ENCODE results near the gene RPTOR. TPM values are rescaled to one million over a fixed set of nuclear protein-coding genes. Genes with fewer than 3 reads are reported as not detected.

The RPTOR gene
- total RNA-seq, 1 experiment from 2014 or later = 46.2 TPM

DNA sequence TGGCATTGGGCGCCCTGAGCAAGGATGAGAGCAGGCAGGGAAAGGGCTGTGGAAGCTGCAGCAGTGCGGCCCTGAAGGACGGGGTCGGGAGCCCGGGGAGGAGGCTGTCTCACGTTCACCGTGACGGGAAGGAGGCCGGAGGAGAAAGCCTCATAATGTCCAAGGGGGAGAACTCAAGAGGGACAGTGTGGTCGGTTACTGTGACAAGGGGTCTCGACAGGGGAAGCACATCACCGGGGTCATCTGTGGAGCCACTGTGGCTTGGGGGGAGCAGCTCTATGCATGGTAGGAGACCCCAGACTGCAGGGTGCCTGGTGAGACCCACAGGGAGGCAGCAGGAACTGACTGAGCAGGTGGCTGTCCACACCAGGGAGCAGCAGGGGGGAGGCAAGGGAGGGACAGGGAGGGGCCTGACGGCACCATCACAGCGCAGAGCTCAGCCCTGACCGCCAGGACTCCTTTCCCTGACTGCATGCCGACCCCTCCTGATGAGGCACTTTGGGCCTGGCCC lies 292.4 kb downstream of the RPTOR start:
- TF ChIP-seq EZH2 (IDR thresholded peaks at IDR 0.05; ENCODE audit: low read length, unreplicated experiment) (no peak), EZH2phosphoT487 (IDR thresholded peaks at IDR 0.05; ENCODE audit: borderline replicate concordance, low read length) (no peak)
- TF ChIP-seq, protein P1, sequence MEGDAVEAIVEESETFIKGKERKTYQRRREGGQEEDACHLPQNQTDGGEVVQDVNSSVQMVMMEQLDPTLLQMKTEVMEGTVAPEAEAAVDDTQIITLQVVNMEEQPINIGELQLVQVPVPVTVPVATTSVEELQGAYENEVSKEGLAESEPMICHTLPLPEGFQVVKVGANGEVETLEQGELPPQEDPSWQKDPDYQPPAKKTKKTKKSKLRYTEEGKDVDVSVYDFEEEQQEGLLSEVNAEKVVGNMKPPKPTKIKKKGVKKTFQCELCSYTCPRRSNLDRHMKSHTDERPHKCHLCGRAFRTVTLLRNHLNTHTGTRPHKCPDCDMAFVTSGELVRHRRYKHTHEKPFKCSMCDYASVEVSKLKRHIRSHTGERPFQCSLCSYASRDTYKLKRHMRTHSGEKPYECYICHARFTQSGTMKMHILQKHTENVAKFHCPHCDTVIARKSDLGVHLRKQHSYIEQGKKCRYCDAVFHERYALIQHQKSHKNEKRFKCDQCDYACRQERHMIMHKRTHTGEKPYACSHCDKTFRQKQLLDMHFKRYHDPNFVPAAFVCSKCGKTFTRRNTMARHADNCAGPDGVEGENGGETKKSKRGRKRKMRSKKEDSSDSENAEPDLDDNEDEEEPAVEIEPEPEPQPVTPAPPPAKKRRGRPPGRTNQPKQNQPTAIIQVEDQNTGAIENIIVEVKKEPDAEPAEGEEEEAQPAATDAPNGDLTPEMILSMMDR (conservative IDR thresholded peaks at IDR 0.05; ENCODE audit: low read depth, low read length) = no peak
- Histone ChIP-seq H3K79me2 (ENCODE audit: low read length) (no peaks in the 10 kb centered on the region), H3K36me3 (ENCODE audit: low read depth, low read length) (no peaks in the 10 kb centered on the region), H3K9ac (ENCODE audit: low read length) (no peak overlapping the region), H3F3A (ENCODE audit: low read length, unreplicated experiment) (peaks cover 5% of the 10 kb centered on the region), H3K27me3 (ENCODE audit: low read length) (no peaks in the 10 kb centered on the region), H2AFZ (ENCODE audit: low read length) (no peak overlapping the region), H3K4me2 (ENCODE audit: low read length) (no peak overlapping the region), H3K9me2 (replicated peaks; ENCODE audit: low read length) (no peaks in the 10 kb centered on the region), H3K9me3 (ENCODE audit: low read length) (no peaks in the 10 kb centered on the region), H3K4me1 (ENCODE audit: insufficient read depth, low read length) (peaks cover 14% of the 10 kb centered on the region), H4K20me1 (ENCODE audit: low read length) (no peaks in the 10 kb centered on the region), H3K4me3 (ENCODE audit: low read length) (no peak overlapping the region), H3K27ac (ENCODE audit: low read length) (no peak overlapping the region)
- DNase-seq (no peak), ATAC-seq (no peak)
- intact Hi-C loops (cut with micrococcal nuclease) = no loop called here
- ChIA-PET POLR2A (ENCODE audit: unreplicated experiment) (no interaction called here), CTCF (no interaction called here)
- BruUV-seq (replicated peaks) = no TSS peak

DNA sequence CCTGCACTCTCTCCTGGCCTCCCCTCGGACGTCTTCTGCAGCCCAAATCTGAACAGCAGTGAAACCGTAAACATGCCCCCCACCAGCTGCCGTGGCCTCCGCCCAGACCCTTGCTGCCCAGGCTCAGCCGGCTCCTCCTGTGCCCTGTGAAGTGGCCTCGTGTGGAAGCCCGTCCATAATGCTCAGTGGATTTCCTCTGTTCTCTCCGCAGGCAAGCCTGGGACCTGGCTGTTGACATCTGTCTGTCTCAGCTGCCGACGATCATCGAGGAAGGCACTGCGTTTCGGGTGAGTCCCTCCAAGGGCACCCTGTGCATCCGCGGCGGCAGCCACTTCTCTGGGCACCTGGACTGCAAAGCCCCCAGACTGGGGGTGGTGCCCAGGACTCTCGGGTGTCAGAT lies 293.1 kb downstream of the RPTOR start:
- Histone ChIP-seq H3K9ac (ENCODE audit: low read length) (no peak overlapping the region), H4K20me1 (ENCODE audit: low read length) (no peaks in the 10 kb centered on the region), H3K27me3 (ENCODE audit: low read length) (no peaks in the 10 kb centered on the region), H3K4me1 (ENCODE audit: insufficient read depth, low read length) (peaks cover 8% of the 10 kb centered on the region), H2AFZ (ENCODE audit: low read length) (no peak overlapping the region), H3K4me2 (ENCODE audit: low read length) (no peak overlapping the region), H3K79me2 (ENCODE audit: low read length) (no peaks in the 10 kb centered on the region), H3K36me3 (ENCODE audit: low read depth, low read length) (no peaks in the 10 kb centered on the region), H3K4me3 (ENCODE audit: low read length) (no peak overlapping the region), H3K9me2 (replicated peaks; ENCODE audit: low read length) (no peaks in the 10 kb centered on the region), H3F3A (ENCODE audit: low read length, unreplicated experiment) (peaks cover 1% of the 10 kb centered on the region), H3K27ac (ENCODE audit: low read length) (no peak overlapping the region), H3K9me3 (ENCODE audit: low read length) (no peaks in the 10 kb centered on the region)
- POLR2A ChIA-PET (ENCODE audit: unreplicated experiment) = no interaction called here
- ATAC-seq (no peak), DNase-seq (no peak)
- BruUV-seq (replicated peaks) = no TSS peak
- CTCF ChIA-PET = no interaction called here
- TF ChIP-seq, protein P1 (conservative IDR thresholded peaks at IDR 0.05; ENCODE audit: low read depth, low read length) = no peak
- no peak for TF ChIP-seq EZH2phosphoT487 (IDR thresholded peaks at IDR 0.05; ENCODE audit: borderline replicate concordance, low read length)
- no peak for TF ChIP-seq EZH2 (IDR thresholded peaks at IDR 0.05; ENCODE audit: low read length, unreplicated experiment)
- intact Hi-C loops (cut with micrococcal nuclease) = no loop called here

DNA sequence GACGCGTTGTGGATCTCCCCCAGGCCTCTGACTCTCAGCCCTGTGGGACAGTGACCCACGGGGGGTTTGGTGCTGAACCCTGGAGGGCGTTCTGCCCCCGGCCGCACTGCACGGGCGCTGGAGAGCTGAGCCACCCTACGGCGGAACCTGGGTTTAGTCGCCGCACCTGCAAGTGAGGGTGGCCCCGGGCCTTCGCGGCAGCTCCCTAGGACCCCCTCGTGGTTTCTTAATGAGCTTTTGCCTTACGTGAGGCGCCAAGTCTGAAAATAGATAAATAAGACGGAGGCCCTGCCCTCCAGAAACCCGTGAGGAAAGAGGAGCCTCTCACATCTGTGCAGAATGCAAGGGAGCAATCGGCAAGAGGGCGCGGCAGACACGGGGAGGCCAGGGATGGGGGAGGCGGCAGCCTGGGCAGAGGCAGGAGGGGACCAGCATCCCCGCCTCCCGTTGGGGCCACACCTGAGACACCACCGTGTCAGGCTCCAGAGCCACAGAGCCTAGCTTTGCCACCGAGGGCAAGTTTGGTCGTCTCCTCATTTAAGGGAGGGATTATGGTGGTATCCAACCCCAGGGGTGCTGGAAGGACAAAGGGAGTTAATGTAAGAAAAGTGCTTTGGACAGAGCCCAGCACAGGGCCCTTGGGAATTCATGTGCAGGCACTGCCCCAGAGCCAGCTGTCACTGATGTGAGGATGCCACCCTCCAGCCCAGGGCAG lies 293.8 kb downstream of the RPTOR start:
- Histone ChIP-seq H4K20me1 (ENCODE audit: low read length) (no peaks in the 10 kb centered on the region), H3K79me2 (ENCODE audit: low read length) (no peaks in the 10 kb centered on the region), H3F3A (ENCODE audit: low read length, unreplicated experiment) (no peaks in the 10 kb centered on the region), H3K27me3 (ENCODE audit: low read length) (no peaks in the 10 kb centered on the region), H2AFZ (ENCODE audit: low read length) (no peak overlapping the region), H3K9ac (ENCODE audit: low read length) (no peak overlapping the region), H3K4me2 (ENCODE audit: low read length) (no peak overlapping the region), H3K9me2 (replicated peaks; ENCODE audit: low read length) (no peaks in the 10 kb centered on the region), H3K36me3 (ENCODE audit: low read depth, low read length) (no peaks in the 10 kb centered on the region), H3K27ac (ENCODE audit: low read length) (no peak overlapping the region), H3K9me3 (ENCODE audit: low read length) (no peaks in the 10 kb centered on the region), H3K4me3 (ENCODE audit: low read length) (no peak overlapping the region), H3K4me1 (ENCODE audit: insufficient read depth, low read length) (peaks cover 2% of the 10 kb centered on the region)
- TF ChIP-seq EZH2 (IDR thresholded peaks at IDR 0.05; ENCODE audit: low read length, unreplicated experiment) = no peak
- TF ChIP-seq, protein P1 (conservative IDR thresholded peaks at IDR 0.05; ENCODE audit: low read depth, low read length) = no peak
- no peak for TF ChIP-seq EZH2phosphoT487 (IDR thresholded peaks at IDR 0.05; ENCODE audit: borderline replicate concordance, low read length)
- intact Hi-C loops (cut with micrococcal nuclease) = no loop called here
- POLR2A ChIA-PET (ENCODE audit: unreplicated experiment) = no interaction called here
- DNase-seq (no peak), ATAC-seq (no peak)
- CTCF ChIA-PET = no interaction called here
- no TSS peak for BruUV-seq (replicated peaks)
